K562 (cell line): Measurements from ENCODE around the gene ARMC6. TPM values are rescaled to one million over a fixed set of nuclear protein-coding genes. Genes with fewer than 3 reads are reported as not detected.

ENCODE experiments used
- ADNP ChIP-seq: fragments of 200-800 bp; sonication (Bioruptor generic); IDR thresholded peaks from 2 replicates; pipeline ENCODE4 v1.6.1; 2016; ENCODE audit warnings: missing genetic modification characterization, missing compliant biosample characterization
- CAMTA2 ChIP-seq: fragments of 250-450 bp; sonication (Bioruptor Pico); conservative IDR thresholded peaks from 2 replicates; pipeline ENCODE4 v1.5.1; 2022
- CHCHD3 ChIP-seq: fragments of 250-450 bp; sonication (Bioruptor Pico); IDR thresholded peaks from 2 replicates; pipeline ENCODE4 v2.1.2; 2022; ENCODE audit warnings: mild to moderate bottlenecking
- CHD1 ChIP-seq: fragments of 200-600 bp; sonication (generic); IDR thresholded peaks from one replicate; pipeline ENCODE4 v1.6.1; 2012; ENCODE audit warnings: mild to moderate bottlenecking, moderate library complexity, low read length, inconsistent platforms
- ELK3 ChIP-seq: fragments of 450-650 bp; formaldehyde crosslinking; IDR thresholded peaks from 2 replicates; pipeline ENCODE4 v1.4.0; 2020; ENCODE audit warnings: mild to moderate bottlenecking
- ETV5 ChIP-seq: sonication (generic); formaldehyde crosslinking; IDR thresholded peaks from 2 replicates; pipeline ENCODE4 v1.4.0; 2020; ENCODE audit warnings: low read depth, mild to moderate bottlenecking, missing genetic modification reagents
- ETV6 ChIP-seq, 3 experiments: fragments of 150-350 bp in 1 of 3; sonication (generic) in 1 of 3; formaldehyde crosslinking in 1 of 3; IDR thresholded peaks; 2 replicates each; pipeline versions ENCODE4 v1.6.1 to v1.8.0; 2014 to 2022; ENCODE audit warnings: borderline replicate concordance in 2 of 3, low read depth in 2 of 3, antibody characterized with exemption in 1 of 3, low read length in 1 of 3, mild to moderate bottlenecking in 1 of 3, missing genetic modification reagents in 1 of 3
- HLTF ChIP-seq: fragments of 450-650 bp; IDR thresholded peaks from 2 replicates; pipeline ENCODE4 v1.6.1; 2016
- KDM2B ChIP-seq: fragments of 250-450 bp; sonication (Bioruptor Pico); IDR thresholded peaks from 2 replicates; pipeline ENCODE4 v1.8.0; 2021; ENCODE audit warnings: mild to moderate bottlenecking, moderate library complexity
- KDM5B ChIP-seq: fragments of 200-600 bp; sonication (generic); IDR thresholded peaks from 2 replicates; pipeline ENCODE4 v1.6.1; 2012; ENCODE audit warnings: low read depth, mild to moderate bottlenecking, moderate library complexity, low read length, control low read depth, inconsistent platforms; ENCODE audit not compliant: insufficient replicate concordance
- MAFK ChIP-seq: IDR thresholded peaks from 2 replicates; pipeline ENCODE4 v1.6.1; 2011; ENCODE audit warnings: low read length, improper control_type of control experiment
- MYNN ChIP-seq, 2 experiments: sonication (generic); formaldehyde crosslinking in 1 of 2; IDR thresholded peaks; 2 replicates each; pipeline versions ENCODE4 v1.5.0 to v1.6.1; 2016 to 2020; ENCODE audit warnings: antibody characterized with exemption in 1 of 2, missing genetic modification reagents in 1 of 2
- NCOR1 ChIP-seq: fragments of 450-650 bp; IDR thresholded peaks from 2 replicates; pipeline ENCODE4 v1.6.1; 2016; ENCODE audit warnings: mild to moderate bottlenecking, moderate library complexity
- SFPQ ChIP-seq: fragments of 200-400 bp; formaldehyde crosslinking; IDR thresholded peaks from 2 replicates; pipeline ENCODE4 v1.6.1; 2017; ENCODE audit warnings: mild to moderate bottlenecking, low read depth, low read length, moderate library complexity
- TGIF2 ChIP-seq: sonication (generic); formaldehyde crosslinking; IDR thresholded peaks from 2 replicates; pipeline ENCODE4 v1.8.1; 2022; ENCODE audit warnings: mild to moderate bottlenecking, missing genetic modification reagents, moderate library complexity
- U2AF2 ChIP-seq: fragments of 200-400 bp; formaldehyde crosslinking; optimal IDR thresholded peaks from 2 replicates; pipeline ENCODE3; 2017; ENCODE audit warnings: low read depth, mild to moderate bottlenecking, low read length
- YY1 ChIP-seq, 3 experiments: IDR thresholded peaks; 2 replicates each; pipeline ENCODE4 v1.6.1; 2011; ENCODE audit warnings: low read length in 2 of 3, mild to moderate bottlenecking in 2 of 3, moderate library complexity in 2 of 3, borderline replicate concordance in 1 of 3, control low read depth in 1 of 3, low read depth in 1 of 3; ENCODE audit not compliant: insufficient read depth in 3 of 3, insufficient replicate concordance in 2 of 3, control insufficient read depth in 1 of 3, insufficient read length in 1 of 3; ENCODE audit errors: extremely low read depth in 1 of 3
- ZNF133 ChIP-seq: fragments of 250-450 bp; sonication (Bioruptor Pico); IDR thresholded peaks from 2 replicates; pipeline ENCODE4 v1.4.0; 2020; ENCODE audit warnings: mild to moderate bottlenecking
- ZNF140 ChIP-seq: fragments of 250-450 bp; sonication (Bioruptor Pico); IDR thresholded peaks from 2 replicates; pipeline ENCODE4 v1.8.0; 2021; ENCODE audit warnings: moderate library complexity, mild to moderate bottlenecking, inconsistent platforms
- ZNF165 ChIP-seq: fragments of 250-450 bp; sonication (Bioruptor Pico); IDR thresholded peaks from 2 replicates; pipeline ENCODE4 v1.4.0; 2020; ENCODE audit warnings: borderline replicate concordance
- ZNF23 ChIP-seq: fragments of 250-450 bp; sonication (Bioruptor Pico); IDR thresholded peaks from 2 replicates; pipeline ENCODE4 v1.4.0; 2020; ENCODE audit warnings: mild to moderate bottlenecking
- ZNF408 ChIP-seq: fragments of 250-450 bp; sonication (Bioruptor Pico); IDR thresholded peaks from 2 replicates; pipeline ENCODE4 v1.4.0; 2020; ENCODE audit warnings: low read depth, mild to moderate bottlenecking, moderate library complexity
- ZNF507 ChIP-seq: conservative IDR thresholded peaks from 2 replicates; pipeline ENCODE4 v1.6.1; 2017; ENCODE audit warnings: missing genetic modification characterization, missing compliant biosample characterization
- ZNF707 ChIP-seq: fragments of 250-450 bp; sonication (Bioruptor Pico); conservative IDR thresholded peaks from 2 replicates; pipeline ENCODE4 v1.8.0; 2022; ENCODE audit warnings: inconsistent platforms, mild to moderate bottlenecking, moderate library complexity
- ZNF830 ChIP-seq: fragments of 250-450 bp; sonication (Bioruptor Pico); IDR thresholded peaks from 2 replicates; pipeline ENCODE4 v1.5.0; 2021; ENCODE audit warnings: mild to moderate bottlenecking
- polyA plus RNA-seq, 8 experiments: library from polyadenylated mRNA; depleted of rRNA in 4 of 8; stranded (reverse) in 5 of 8; unstranded in 3 of 8; fragments of >200 nt; fragmentation: Nextera tagmentation in 2 of 8; fragmentation: Illumina TruSeq in 1 of 8; extraction: Ambion mirVana in 2 of 8; extraction: Trizol in 1 of 8; gene quantifications; 2 replicates each; pipeline versions ENCODE4 v1.2.1 to v1.2.3, GENCODE V29; 2011 to 2014; ENCODE audit warnings: inconsistent platforms in 1 of 8, missing spikeins in 1 of 8
- total RNA-seq, 7 experiments: library from RNA; depleted of rRNA in 6 of 7; stranded (reverse); fragments of >200 nt in 6 of 7; fragmentation: Illumina TruSeq in 2 of 7; extraction: Trizol in 2 of 7; gene quantifications; 2 replicates each; pipeline versions ENCODE4 v1.2.1 to v1.2.3, GENCODE V29; 2011 to 2021; ENCODE audit warnings: low replicate concordance in 1 of 7
- TF ChIP-seq, protein P1 (sequence below): fragments of 250-450 bp; sonication (Bioruptor Pico); IDR thresholded peaks from 2 replicates; pipeline ENCODE4 v1.8.0; 2021; ENCODE audit warnings: mild to moderate bottlenecking, moderate library complexity

Gene ARMC6
- total and polyA plus RNA-seq, 9 of the 15 experiments (the other 6 are each of a cell fraction or from before 2014, with no cell fraction given) = 2.1 to 93.4 (median 63.6) TPM

DNA sequence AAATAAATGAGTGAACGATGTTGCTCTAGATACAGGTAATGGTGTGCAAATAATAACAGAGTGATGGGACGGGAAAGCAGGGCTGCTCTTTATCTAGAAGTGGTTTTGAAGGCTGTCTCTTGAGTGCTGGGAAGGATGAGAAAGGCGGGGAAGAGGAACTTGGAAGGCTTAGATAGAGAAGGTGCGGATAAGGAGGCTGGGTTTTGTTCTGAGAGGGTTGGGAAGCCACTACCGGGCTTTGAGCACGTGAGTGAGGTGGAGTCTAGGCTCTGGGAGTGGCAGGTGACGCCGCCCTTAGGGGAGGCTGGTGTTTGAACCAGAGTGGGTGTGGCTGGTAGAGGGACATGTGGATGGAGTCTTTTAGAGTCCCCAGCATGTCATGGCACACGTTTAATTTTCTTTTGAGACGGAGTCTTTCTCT lies 811 bp downstream of the ARMC6 start (continued):
- no peak for TF ChIP-seq ETV6 (IDR thresholded peaks at IDR 0.05; ENCODE audit: borderline replicate concordance in 1 of 2, low read depth in 2 of 2, low read length in 1 of 2)
- TF ChIP-seq ETV6 (CRISPR knock-in tag; IDR thresholded peaks at IDR 0.05; ENCODE audit: borderline replicate concordance) = no peak
- TF ChIP-seq ADNP (tag) = no peak
- peak; percentile 10 for TF ChIP-seq KDM5B
- no peak for TF ChIP-seq SFPQ
- no peak for TF ChIP-seq ZNF23 (CRISPR knock-in tag)
- TF ChIP-seq ETV5 (CRISPR knock-in tag) = no peak; the same call in 1 of the 2 replicates
- no peak for TF ChIP-seq ZNF830
- TF ChIP-seq CAMTA2 (CRISPR knock-in tag) = no peak
- no peak for TF ChIP-seq TGIF2 (CRISPR knock-in tag)
- no peak for TF ChIP-seq NCOR1
- TF ChIP-seq, protein P1, sequence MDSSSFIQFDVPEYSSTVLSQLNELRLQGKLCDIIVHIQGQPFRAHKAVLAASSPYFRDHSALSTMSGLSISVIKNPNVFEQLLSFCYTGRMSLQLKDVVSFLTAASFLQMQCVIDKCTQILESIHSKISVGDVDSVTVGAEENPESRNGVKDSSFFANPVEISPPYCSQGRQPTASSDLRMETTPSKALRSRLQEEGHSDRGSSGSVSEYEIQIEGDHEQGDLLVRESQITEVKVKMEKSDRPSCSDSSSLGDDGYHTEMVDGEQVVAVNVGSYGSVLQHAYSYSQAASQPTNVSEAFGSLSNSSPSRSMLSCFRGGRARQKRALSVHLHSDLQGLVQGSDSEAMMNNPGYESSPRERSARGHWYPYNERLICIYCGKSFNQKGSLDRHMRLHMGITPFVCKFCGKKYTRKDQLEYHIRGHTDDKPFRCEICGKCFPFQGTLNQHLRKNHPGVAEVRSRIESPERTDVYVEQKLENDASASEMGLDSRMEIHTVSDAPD = no peak
- TF ChIP-seq YY1 (IDR thresholded peaks at IDR 0.05; ENCODE audit: borderline replicate concordance in 1 of 3, control insufficient read depth in 1 of 3, extremely low read depth in 1 of 3, insufficient read depth in 3 of 3, insufficient read length in 1 of 3, insufficient replicate concordance in 2 of 3, low read depth in 1 of 3, low read length in 2 of 3) = no peak
- TF ChIP-seq CHD1 = no peak
- TF ChIP-seq ZNF408 (CRISPR knock-in tag) = no peak
- no peak for TF ChIP-seq MYNN (IDR thresholded peaks at IDR 0.05)
- no peak for TF ChIP-seq MYNN (CRISPR knock-in tag; IDR thresholded peaks at IDR 0.05)
- no peak for TF ChIP-seq KDM2B (CRISPR knock-in tag)
- no peak for TF ChIP-seq ZNF133 (CRISPR knock-in tag)
- TF ChIP-seq ELK3 (CRISPR knock-in tag) = no peak
- TF ChIP-seq HLTF = no peak
- TF ChIP-seq MAFK = no peak
- no peak for TF ChIP-seq ZNF707 (CRISPR knock-in tag)
- TF ChIP-seq ZNF507 = no peak
- no peak for TF ChIP-seq CHCHD3 (CRISPR knock-in tag)
- no peak for TF ChIP-seq ZNF165 (CRISPR knock-in tag)
- no peak for TF ChIP-seq U2AF2
- TF ChIP-seq ZNF140 (CRISPR knock-in tag) = no peak
